Kidney tubule cell (primary cell): Measurements from ENCODE around the gene CORO2A.

Experiments
- DNase-seq: peaks from one replicate; pipeline ENCODE4 v3.0.0-alpha.2; 2018; ENCODE audit warnings: low spot score

Gene CORO2A

DNA sequence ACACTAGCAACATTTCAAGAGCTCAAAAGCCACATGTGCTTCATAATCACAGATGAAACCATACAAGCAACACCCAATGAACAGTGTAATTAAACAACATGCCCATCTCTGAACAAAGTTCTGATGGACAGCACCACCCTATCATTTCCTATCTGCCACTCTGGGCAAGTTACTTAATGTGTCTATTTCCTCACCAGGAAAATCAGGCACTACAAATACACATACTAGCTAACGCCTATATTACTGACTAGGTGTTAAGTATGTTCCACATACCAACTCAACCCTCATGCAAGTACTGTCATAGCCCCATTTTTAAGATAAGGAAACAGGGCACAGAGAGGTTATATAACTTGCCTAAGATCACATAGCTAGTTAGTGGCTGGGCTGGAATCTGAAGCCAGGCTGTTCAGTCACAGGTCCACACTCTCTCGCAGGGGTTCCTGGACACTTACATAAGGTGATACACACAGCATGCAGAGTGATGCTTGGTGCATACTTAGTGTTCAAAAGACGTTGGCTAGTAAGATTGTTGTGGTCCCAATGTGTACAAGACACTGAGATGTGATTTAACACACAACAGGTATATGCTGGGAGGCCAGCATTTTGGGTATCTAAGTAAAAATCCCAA, 24.2 kb downstream of the CORO2A start:
- no peak for DNase-seq

DNA sequence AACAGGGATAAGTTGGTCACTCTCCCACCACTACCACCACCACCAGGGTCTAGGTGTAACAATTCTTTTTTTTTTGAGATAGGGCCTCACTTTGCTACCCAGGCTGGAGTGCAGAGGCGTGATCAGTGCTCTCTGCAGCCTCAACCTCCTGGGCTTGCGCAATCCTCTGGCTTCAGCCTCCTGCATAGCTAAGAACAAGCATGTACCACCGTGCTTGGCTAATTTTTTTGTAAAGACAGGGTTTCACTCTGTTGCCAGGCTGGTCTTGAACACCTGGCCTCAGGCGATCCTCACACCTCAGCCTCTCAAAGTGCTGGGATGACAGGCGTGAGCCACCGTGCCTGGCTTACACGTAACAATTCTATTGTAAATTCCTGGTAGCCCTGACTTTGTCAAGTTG, 27.5 kb downstream of the CORO2A start:
- DNase-seq, result no peak

DNA sequence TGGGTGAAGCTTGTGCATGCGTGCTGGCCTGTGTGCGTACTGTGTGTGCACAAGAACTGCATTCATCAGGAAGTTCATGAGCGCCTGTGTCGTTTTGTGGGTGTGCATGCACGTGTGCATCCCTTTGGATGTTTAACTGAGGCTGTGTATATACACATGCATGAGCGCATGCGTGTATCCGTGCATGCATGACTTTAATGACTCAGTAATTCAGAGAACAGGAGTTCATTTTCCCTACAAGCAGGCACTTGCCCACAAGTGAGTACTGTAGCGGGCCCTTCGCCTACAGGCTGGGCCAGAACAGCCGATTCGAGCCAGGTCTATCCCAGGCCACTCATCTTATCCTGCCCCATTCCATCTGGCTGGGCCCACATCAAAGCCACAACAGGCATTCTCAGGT, 29.8 kb downstream of the CORO2A start:
- no peak for DNase-seq

DNA sequence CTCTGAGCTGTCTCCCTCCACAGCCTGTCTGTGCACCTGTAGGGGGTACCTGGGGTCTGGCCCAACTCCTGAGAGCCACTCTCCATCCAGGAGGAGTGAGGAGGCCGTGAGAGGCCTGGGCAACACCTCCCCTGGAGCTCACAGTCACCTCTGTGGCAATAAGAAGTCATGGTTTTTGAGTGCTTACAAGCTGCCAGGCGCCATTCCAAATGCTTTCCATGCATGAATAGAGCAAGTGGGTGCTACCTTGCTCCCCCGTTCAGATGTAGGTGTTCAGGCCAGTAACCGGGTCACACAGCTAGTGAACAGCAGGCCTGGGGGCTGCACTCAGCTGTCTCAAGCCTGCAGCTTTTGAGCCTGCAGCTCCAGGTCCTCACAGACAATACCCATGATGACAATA, 30.6 kb downstream of the CORO2A start:
- DNase-seq, result no peak

- DNase-seq, result no peak
Measured at GRCh38 chr9:98159790-98160189, 32.6 kb downstream of the CORO2A start.

DNA sequence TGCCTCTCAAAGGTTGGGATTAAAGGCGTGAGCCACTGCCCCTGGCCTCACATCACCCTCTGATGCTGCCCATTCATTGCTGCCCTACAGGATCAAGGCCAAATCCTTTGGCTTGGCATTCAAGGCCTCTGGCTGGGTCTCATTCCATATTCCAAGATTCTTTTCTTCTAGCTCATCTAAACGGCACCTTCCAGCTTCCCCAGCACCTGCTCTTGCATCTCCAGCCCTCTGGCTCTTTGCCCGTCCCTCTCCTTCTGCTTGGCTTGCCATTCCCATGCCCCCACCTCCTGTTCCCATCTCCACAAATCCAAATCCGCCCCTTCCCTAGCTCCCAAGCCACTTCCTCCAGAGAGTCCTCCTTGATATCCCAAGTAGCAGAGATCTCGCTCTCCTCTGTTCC, 33.1 kb downstream of the CORO2A start:
- DNase-seq, result no peak

DNA sequence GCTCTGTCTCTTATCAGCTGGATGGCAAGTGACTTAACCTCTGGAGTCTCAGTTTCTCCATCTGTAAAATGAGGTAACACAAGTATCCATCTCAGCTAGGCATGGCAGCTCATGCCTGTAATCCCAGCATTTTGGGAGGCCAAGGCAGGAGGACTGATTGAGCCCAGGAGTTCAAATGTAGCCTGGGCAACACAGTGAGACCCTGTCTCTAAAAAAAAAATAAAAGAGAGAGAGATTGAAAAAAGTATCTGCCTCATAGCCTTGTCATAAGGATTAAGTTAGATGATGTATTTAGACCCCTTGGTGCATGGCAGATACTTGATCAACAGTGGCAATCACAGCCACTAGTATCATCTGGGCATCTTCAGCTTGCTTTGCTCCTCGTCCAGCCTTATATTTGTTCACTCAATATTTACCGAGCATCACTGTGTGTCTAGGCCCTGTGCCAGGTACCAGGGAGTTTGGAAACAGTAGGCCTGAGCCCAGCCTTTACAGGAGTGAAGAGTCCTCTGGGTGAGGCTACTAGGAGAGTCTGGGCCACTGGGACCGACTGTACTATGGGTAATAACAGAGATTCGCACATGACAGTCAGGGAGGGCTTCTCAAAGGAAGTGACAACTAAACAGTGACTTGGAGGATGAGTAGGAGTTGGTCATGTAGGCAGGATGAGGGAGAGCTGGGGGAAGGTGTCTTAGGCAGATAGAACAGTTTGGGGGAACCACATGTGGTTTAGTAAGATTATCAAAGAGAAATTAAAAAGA, 34.2 kb downstream of the CORO2A start:
- DNase-seq, result no peak

DNA sequence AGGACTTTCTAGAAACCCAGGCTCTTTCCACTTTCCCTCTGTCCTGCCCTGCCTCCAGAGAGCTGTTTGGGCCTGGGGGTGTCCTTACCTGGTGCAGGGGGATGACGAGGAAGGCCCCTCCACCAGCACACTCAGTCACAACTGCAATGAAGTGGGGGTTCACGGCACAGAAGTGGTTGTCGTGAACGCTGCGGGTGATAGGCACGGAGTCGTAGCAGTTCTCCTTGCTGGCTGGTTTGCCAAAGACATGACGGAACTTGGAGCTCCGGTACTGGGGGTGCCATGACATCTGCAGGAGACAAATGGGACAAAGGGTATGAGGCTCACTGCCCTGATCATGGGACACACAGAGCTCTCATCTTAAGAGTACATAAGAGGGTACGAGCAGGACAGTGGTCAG, 35.1 kb downstream of the CORO2A start:
- DNase-seq, result no peak

- DNase-seq, result no peak
Measured at GRCh38 chr9:98154678-98155077, 37.8 kb downstream of the CORO2A start.

GRCh38 chr9:98152526-98152925, 39.9 kb downstream of the CORO2A start:
- DNase-seq, result no peak

- no peak for DNase-seq
Measured at GRCh38 chr9:98150721-98151120, 41.7 kb downstream of the CORO2A start.

DNA sequence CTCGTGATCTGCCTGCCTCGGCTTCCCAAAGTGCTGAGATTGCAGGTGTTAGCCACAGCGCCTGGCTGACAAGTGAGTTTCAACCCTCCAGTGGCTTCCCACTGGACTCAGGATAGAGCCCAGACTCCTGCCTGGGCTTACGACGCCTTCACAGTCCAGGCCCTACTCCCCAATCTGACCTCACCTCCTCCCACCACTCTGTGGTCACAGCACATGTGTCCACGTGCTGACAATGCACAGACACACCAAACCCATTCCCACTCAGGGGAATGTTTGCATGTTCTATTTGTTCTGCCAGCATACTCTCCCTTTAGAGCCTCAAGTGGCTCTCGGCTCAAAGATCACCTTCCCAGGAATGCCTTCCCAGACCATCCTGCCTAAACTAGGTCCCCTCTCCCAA, 42.3 kb downstream of the CORO2A start:
- no peak for DNase-seq

DNA sequence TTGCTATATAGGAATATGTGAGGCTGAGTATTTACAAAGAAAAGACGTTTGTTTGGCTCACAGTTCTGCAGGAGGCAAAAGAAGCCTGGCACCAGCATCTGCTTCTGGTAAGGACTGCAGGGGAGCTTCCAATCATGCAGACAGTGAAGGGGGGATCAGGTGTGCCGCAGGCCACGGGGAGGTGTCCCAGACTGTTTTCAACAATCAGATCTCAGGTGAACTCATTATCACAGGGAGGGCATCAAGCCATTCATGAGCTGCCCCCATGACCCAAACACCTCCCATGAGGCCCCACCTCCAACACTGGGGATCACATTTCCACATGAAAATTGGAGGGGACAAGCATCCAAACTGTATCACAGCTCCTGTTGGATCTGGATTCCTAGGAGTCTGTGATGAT, 43.0 kb downstream of the CORO2A start:
- no peak for DNase-seq

DNA sequence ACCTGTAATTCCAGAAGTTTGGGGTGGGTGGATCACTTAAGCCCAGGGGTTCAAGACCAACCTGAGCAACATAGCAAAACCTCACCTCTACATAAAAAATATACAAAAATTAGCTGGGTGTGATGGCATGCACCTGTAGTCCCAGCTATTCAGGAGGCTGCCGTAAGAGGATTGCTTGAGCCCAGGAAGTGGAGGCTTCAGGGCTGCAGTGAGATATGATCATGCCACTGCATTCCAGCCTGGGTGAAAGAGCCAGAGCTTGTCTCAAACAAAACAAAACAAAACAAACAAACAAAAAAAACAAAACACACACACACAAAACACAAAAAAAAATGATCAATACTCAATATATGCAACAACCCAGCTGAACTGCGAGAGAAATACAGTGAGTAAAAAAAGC, 44.0 kb downstream of the CORO2A start:
- DNase-seq, result no peak

GRCh38 chr9:98147582-98147981, 44.9 kb downstream of the CORO2A start:
- no peak for DNase-seq

- DNase-seq, result peak; percentile 66
Measured at GRCh38 chr9:98146101-98146991, 46.1 kb downstream of the CORO2A start.

DNA sequence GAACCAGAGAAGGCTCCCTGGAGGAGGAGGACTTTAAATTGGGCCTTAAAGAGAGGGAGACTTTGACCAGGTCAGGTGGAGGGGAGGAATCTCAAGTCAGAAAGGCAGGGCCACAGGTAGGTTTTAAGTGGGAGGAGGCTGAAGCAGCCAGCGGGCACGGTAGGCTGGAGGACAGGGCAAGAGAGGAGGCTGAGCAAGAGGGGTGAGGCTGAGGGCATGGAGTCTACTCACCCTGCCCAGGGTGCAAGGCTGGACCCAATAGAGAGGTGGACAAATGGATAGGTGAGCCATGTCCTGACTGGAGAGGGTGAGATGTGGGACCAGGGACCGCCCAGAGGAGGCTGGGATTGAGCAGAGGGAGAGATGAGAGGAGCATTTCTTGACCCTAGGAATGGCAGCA, 47.8 kb downstream of the CORO2A start:
- no peak for DNase-seq

DNA sequence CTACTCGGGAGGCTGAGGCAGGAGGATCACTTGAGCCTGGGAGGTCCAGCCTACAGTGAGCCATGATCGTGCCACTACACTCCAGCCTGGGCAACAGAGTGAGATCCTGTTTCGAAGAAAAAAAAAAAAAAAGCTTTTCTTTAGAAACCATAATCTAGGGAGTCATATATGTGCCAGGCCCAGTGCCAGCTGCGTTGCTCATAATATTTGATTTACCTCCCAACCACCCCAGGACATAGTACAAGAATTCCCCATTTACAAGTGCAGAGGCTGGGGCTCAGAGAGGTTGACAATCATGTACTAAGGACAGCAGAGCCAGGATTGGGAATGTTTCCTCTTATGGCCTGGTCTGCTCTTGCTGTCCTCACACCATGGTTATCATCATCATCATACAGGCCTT, 48.4 kb downstream of the CORO2A start:
- no peak for DNase-seq

DNA sequence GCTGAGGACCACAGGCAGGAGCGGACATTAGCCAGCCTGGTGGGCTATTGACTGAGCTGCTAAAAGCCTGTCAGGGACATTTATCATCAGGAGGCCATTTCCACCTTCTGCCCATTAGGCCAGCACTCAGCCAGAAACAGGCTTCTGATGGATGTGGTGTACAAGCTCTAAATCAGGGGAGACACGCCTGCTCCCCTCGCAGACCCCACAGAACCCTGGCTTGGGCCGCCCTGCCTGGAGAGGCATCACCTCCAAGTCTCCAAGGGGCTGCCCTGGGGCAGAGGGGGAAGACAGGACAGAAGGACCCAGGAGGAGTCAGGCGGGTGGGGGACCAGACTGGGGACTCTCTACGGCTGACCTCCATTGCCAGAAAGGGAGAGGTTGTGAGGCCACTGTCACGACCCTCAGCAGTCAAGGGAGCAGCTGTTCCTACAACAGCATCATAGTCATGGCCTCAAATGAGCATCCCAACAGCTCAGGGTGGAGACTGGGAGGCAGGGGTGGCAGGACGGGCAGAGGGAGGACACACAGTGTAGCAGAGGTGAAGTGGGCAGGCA, 49.4 kb downstream of the CORO2A start:
- no peak for DNase-seq

GRCh38 chr9:98142182-98142907, 50.1 kb downstream of the CORO2A start:
- DNase-seq, result peak; percentile 52

DNA sequence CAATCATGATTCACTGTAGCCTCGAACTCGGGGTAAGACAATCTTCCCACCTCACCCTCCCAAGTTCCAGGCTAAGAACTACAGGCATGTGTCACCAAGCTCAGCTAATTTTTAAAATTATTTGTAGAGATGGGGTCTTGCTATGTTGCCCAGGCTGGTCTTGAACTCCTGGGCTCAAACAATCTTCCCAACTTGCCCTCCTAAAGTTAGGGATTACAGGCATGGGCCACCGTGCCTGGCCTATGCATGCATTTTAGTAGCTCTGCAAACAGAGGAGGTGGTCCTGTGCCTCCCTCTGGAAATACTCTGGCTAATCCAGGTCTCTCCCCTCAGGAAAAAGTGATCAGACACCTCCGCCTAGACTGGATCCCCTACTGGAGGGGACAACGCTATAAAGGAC, 51.9 kb downstream of the CORO2A start:
- DNase-seq, result no peak

DNA sequence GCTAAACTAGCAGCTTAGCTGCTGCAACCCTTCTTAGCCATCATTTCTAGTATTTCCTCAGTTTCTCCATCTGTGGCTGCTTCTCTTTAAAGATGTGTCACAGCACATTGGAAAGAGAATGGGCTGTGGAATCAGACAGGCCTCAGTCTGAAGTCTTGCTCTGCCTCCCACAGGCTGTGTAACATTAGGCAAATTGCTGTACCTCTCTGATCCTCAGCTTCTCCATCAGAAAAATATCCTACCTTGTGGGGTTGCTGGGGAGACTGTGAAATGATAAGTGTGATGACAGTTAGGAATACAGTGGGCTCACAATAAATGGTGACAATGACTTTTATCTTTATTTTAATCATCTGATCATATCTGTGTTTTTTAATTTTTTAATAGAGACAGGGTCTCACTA, 55.9 kb downstream of the CORO2A start:
- no peak for DNase-seq
